H1 (cell line): ENCODE data around the gene NOSIP. TPM values are rescaled to one million over a fixed set of nuclear protein-coding genes. Genes with fewer than 3 reads are reported as not detected.

Source experiments
- CTCF ChIA-PET: fragments of 300-600 bp; sonication (Branson Sonifier 250); formaldehyde crosslinking; loops from one replicate; lab custom pipeline; 2021; ENCODE audit not compliant: partially characterized antibody; lab: Charles Lee
- POLR2A ChIA-PET: fragments of 300-600 bp; sonication (Branson Sonifier 250); formaldehyde crosslinking; loops from one replicate; lab custom pipeline; 2021; ENCODE audit warnings: inconsistent platforms; ENCODE audit not compliant: partially characterized antibody; lab: Charles Lee
- DNase-seq, 2 experiments: peaks; one replicate each; pipeline versions ENCODE4 v3.0.0 to v3.0.0-alpha.2; 2010 to 2022; ENCODE audit warnings: low spot score in 2 of 2, low read depth in 1 of 2, mixed read lengths in 1 of 2
- FAIRE-seq: peaks from 2 replicates; lab custom pipeline; 2011; peaks lifted over from hg19 to GRCh38; lab: Jason Lieb, UNC
- H2AFZ ChIP-seq: 2 replicates; pipeline ENCODE4 v1.8.1; 2012; ENCODE audit warnings: low read length, inconsistent platforms
- H2AK5ac ChIP-seq: 2 replicates; pipeline ENCODE4 v1.6.1; 2013; ENCODE audit warnings: low read depth, low read length
- H2BK120ac ChIP-seq: replicated peaks from 2 replicates; pipeline ENCODE3; 2013; ENCODE audit warnings: low read depth, low read length, inconsistent platforms
- H2BK12ac ChIP-seq: 2 replicates; pipeline ENCODE4 v1.6.1; 2013; ENCODE audit warnings: low read depth, low read length
- H2BK15ac ChIP-seq: 2 replicates; pipeline ENCODE4 v1.6.1; 2013; ENCODE audit warnings: low read length
- H2BK20ac ChIP-seq: 2 replicates; pipeline ENCODE4 v1.6.1; 2013; ENCODE audit warnings: low read length
- H2BK5ac ChIP-seq: 2 replicates; pipeline ENCODE4 v1.6.1; 2013; ENCODE audit warnings: low read depth, low read length
- H3K14ac ChIP-seq: 2 replicates; pipeline ENCODE4 v1.6.1; 2013; ENCODE audit warnings: inconsistent platforms; ENCODE audit not compliant: insufficient read length
- H3K18ac ChIP-seq: 2 replicates; pipeline ENCODE4 v1.6.1; 2013; ENCODE audit warnings: low read length; ENCODE audit errors: extremely low read depth
- H3K23ac ChIP-seq: 2 replicates; pipeline ENCODE4 v1.6.1; 2013; ENCODE audit warnings: inconsistent platforms; ENCODE audit not compliant: insufficient read length
- H3K23me2 ChIP-seq: 2 replicates; pipeline ENCODE4 v1.6.1; 2013; ENCODE audit warnings: low read depth, low read length
- H3K27ac ChIP-seq: 2 replicates; pipeline ENCODE4 v1.6.1; 2011; ENCODE audit warnings: low read depth, low read length, inconsistent platforms
- H3K27me3 ChIP-seq, 4 experiments: replicated peaks in 1 of 4; 1 replicate in 1 of 4; 2 replicates in 3 of 4; pipeline versions ENCODE4 v1.6.1 to v1.8.1; 2011 to 2013; ENCODE audit warnings: low read length in 3 of 4, mild to moderate bottlenecking in 3 of 4, inconsistent platforms in 2 of 4, mixed read lengths in 2 of 4, moderate library complexity in 1 of 4; ENCODE audit not compliant: control insufficient read depth in 3 of 4, insufficient read depth in 3 of 4; ENCODE audit errors: extremely low read depth in 1 of 4
- H3K36me3 ChIP-seq, 4 experiments: 2 replicates each; pipeline versions ENCODE4 v1.6.1 to v1.8.1; 2011 to 2013; ENCODE audit warnings: mild to moderate bottlenecking in 4 of 4, low read length in 3 of 4, moderate library complexity in 2 of 4, control low read depth in 1 of 4, inconsistent platforms in 1 of 4; ENCODE audit not compliant: insufficient read depth in 4 of 4, control insufficient read depth in 2 of 4
- H3K4ac ChIP-seq: replicated peaks from 2 replicates; pipeline ENCODE3; 2013; ENCODE audit warnings: low read length, low read depth, mixed read lengths, inconsistent platforms; ENCODE audit not compliant: insufficient read length
- H3K4me1 ChIP-seq, 4 experiments: replicated peaks in 1 of 4; 1 replicate in 1 of 4; 2 replicates in 3 of 4; pipeline versions ENCODE4 v1.6.1 to v1.8.1; 2011 to 2013; ENCODE audit warnings: low read length in 3 of 4, inconsistent platforms in 2 of 4, mixed read lengths in 1 of 4; ENCODE audit not compliant: insufficient read depth in 4 of 4, control insufficient read depth in 3 of 4
- H3K4me2 ChIP-seq, 2 experiments: 2 replicates each; pipeline versions ENCODE4 v1.6.1 to v1.8.1; 2011 to 2013; ENCODE audit warnings: low read depth in 2 of 2, low read length in 2 of 2, control low read depth in 1 of 2, inconsistent platforms in 1 of 2, mild to moderate bottlenecking in 1 of 2; ENCODE audit not compliant: insufficient read depth in 1 of 2
- H3K4me3 ChIP-seq, 4 experiments: fragments of 200-600, 300-600 bp in 1 of 4; sonication (generic), shearing (Covaris generic), sonication (Bioruptor Twin) in 1 of 4; 2 replicates each; pipeline versions ENCODE4 v1.5.1 to v1.8.1; 2011 to 2016; ENCODE audit warnings: low read length in 4 of 4, low read depth in 3 of 4, control low read depth in 2 of 4, inconsistent platforms in 2 of 4, mild to moderate bottlenecking in 2 of 4, mixed read lengths in 1 of 4, moderate library complexity in 1 of 4; ENCODE audit not compliant: insufficient read depth in 2 of 4; ENCODE audit errors: extremely low read depth in 1 of 4
- H3K56ac ChIP-seq: replicated peaks from 2 replicates; pipeline ENCODE3; 2013; ENCODE audit warnings: low read depth, mild to moderate bottlenecking, mixed read lengths, low read length, inconsistent platforms; ENCODE audit not compliant: insufficient read length
- H3K79me1 ChIP-seq: 2 replicates; pipeline ENCODE4 v1.6.1; 2013; ENCODE audit warnings: low read depth, low read length, control low read depth
- H3K79me2 ChIP-seq, 2 experiments: 2 replicates each; pipeline versions ENCODE4 v1.6.1 to v1.8.1; 2012 to 2013; ENCODE audit warnings: low read length in 2 of 2, mild to moderate bottlenecking in 2 of 2, inconsistent platforms in 1 of 2; ENCODE audit not compliant: insufficient read depth in 2 of 2, control insufficient read depth in 1 of 2
- H3K9ac ChIP-seq, 4 experiments: replicated peaks in 1 of 4; 1 replicate in 1 of 4; 2 replicates in 3 of 4; pipeline versions ENCODE4 v1.6.1 to v1.8.1; 2011 to 2013; ENCODE audit warnings: low read depth in 3 of 4, low read length in 3 of 4, control low read depth in 2 of 4, mild to moderate bottlenecking in 2 of 4, moderate library complexity in 2 of 4, inconsistent platforms in 1 of 4; ENCODE audit errors: extremely low read depth in 1 of 4
- H3K9me3 ChIP-seq, 2 experiments: 2 replicates each; pipeline versions ENCODE4 v1.6.1 to v1.8.1; 2012 to 2013; ENCODE audit warnings: mild to moderate bottlenecking in 2 of 2, moderate library complexity in 2 of 2, control low read depth in 1 of 2, inconsistent platforms in 1 of 2, low read depth in 1 of 2, low read length in 1 of 2, mixed read lengths in 1 of 2; ENCODE audit not compliant: insufficient read depth in 2 of 2
- H4K20me1 ChIP-seq, 2 experiments: replicated peaks in 1 of 2; 2 replicates each; pipeline versions ENCODE3 to v1.8.1; 2011 to 2013; ENCODE audit warnings: inconsistent platforms in 2 of 2, low read length in 2 of 2, mild to moderate bottlenecking in 1 of 2; ENCODE audit not compliant: insufficient read depth in 2 of 2, control insufficient read depth in 1 of 2
- H4K5ac ChIP-seq: 2 replicates; pipeline ENCODE4 v1.6.1; 2013; ENCODE audit warnings: low read length, low read depth, mixed read lengths, inconsistent platforms; ENCODE audit not compliant: insufficient read length
- H4K8ac ChIP-seq: 2 replicates; pipeline ENCODE4 v1.8.0; 2013; ENCODE audit warnings: mild to moderate bottlenecking, moderate library complexity, low read length, inconsistent platforms; ENCODE audit not compliant: insufficient read depth; ENCODE audit errors: extremely low read depth
- H4K91ac ChIP-seq: replicated peaks from 2 replicates; pipeline ENCODE3; 2013; ENCODE audit warnings: low read length, mixed read lengths, inconsistent platforms; ENCODE audit not compliant: insufficient read length
- SAP30 ChIP-seq: fragments of 300-600 bp; sonication (generic); IDR thresholded peaks from 2 replicates; pipeline ENCODE4 v1.7.1; 2012; ENCODE audit warnings: low read length, moderate library complexity, mild to moderate bottlenecking, inconsistent platforms; ENCODE audit not compliant: insufficient read depth, insufficient replicate concordance
- TAF7 ChIP-seq: optimal IDR thresholded peaks from 2 replicates; pipeline ENCODE3; 2011; ENCODE audit warnings: low read depth, mild to moderate bottlenecking, inconsistent platforms, low read length, moderate library complexity, borderline replicate concordance
- WGBS, 2 experiments: shearing (Covaris generic) in 1 of 2; methylation state at CpG; one replicate each; pipeline versions ENCODE4 v1.1.6 to v1.1.7; 2013 to 2015; ENCODE audit warnings: low lambda C conversion rate in 2 of 2, mixed read lengths in 2 of 2, inconsistent platforms in 1 of 2, low coverage in 1 of 2, missing lambda C conversion rate in 1 of 2; ENCODE audit not compliant: insufficient replicate concordance in 2 of 2, insufficient coverage in 1 of 2, insufficient read length in 1 of 2; ENCODE audit errors: extremely low coverage in 1 of 2, missing lambda C conversion rate in 1 of 2; 5-methylcytosine and 5-hydroxymethylcytosine counted together
- polyA plus RNA-seq, 7 experiments: library from polyadenylated mRNA; depleted of rRNA in 3 of 7; stranded (reverse) in 5 of 7; unstranded in 2 of 7; fragments of >200 nt in 5 of 7; fragments of 200-250 nt in 2 of 7; gene quantifications; 1 replicate in 5 of 7; 2 replicates in 1 of 7; 4 replicates in 1 of 7; pipeline versions ENCODE4 v1.2.1 to v1.2.3, GENCODE V29; 2011 to 2013; ENCODE audit warnings: missing spikeins in 2 of 7, mixed read lengths in 2 of 7
- total RNA-seq: library from RNA; stranded (reverse); fragmentation: NEBNext Ultra II Directional; extraction: Animal tissue kit (Norgen Biotek cat#: 25700); gene quantifications from 2 replicates; pipeline ENCODE4 v1.2.1, GENCODE V29; 2021

Gene NOSIP
- total and polyA plus RNA-seq, 2 of the 8 experiments (the other 6 are each of a cell fraction or from before 2014, with no cell fraction given) = 85.1 to 192 TPM

DNA sequence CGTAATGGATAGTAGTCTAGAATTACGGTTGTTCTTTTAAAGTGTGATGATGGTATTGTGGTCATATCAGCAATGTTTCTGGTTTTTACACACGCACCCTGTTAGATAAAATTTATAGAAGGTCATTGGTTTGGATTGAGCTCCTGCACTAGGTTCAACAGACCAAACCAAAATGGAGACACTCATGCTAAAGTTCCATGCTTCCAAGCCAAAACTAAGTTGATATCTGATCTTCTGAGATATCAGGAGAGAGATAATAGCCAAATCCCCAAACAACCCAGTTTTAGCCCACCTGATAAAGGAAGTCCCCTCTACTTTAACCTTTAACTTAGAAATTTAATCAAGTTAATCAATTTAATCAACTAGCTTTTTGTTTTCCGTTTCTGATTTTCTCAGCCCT, 1.2 kb downstream of the NOSIP start:
- Histone ChIP-seq H3K56ac (no peak overlapping the region), H4K91ac (no peak overlapping the region), H3K9ac (peak overlapping the region in 2 of 4 experiments; percentile 61 to 84; a peak in 2 of 7 replicates), H3K23me2 (peaks cover 4% of the 10 kb centered on the region), H2BK5ac (no peak overlapping the region), H4K20me1 (peaks cover 0 to 1% of the 10 kb centered on the region in 2 experiments), H2BK120ac (no peak overlapping the region), H2AK5ac (no peak overlapping the region), H3K27me3 (no peaks in the 10 kb centered on the region), H3K4ac (no peak overlapping the region), H3K27ac (no peak overlapping the region), H2BK15ac (no peak overlapping the region), H4K5ac (no peak overlapping the region), H3K4me2 (peak overlapping the region; percentile 75 to 90), H2AFZ (no peak overlapping the region), H3K79me2 (peaks cover 5 to 41% of the 10 kb centered on the region in 2 experiments), H3K36me3 (peaks cover 0 to 4% (median 3%) of the 10 kb centered on the region in 4 experiments; a peak in 4 of 8 replicates), H3K14ac (no peak overlapping the region), H3K4me1 (peaks cover 0 to 11% (median 6%) of the 10 kb centered on the region in 4 experiments; a peak in 5 of 7 replicates), H3K4me3 (peak overlapping the region; percentile 87 to 99 (median 92); a peak in 6 of 8 replicates), H2BK12ac (no peak overlapping the region), H3K18ac (no peak overlapping the region)
- POLR2A ChIA-PET = interaction anchor here (0.7 to 5.4 kb wide), 19 partner anchors 9 to 128 kb away, joined by 3 to 45 read pairs (median 9); partner anchors contain the start of genes FCGRT, PIH1D1, PRMT1 and PRR12
- FAIRE-seq (no peak), DNase-seq (no peak)
- WGBS, 2 experiments = 85% methylated on average over 4 of the region's 4 CpGs; no CpG with 5 or more reads in 1 of the 2 experiments
- TF ChIP-seq TAF7 (no peak), SAP30 (no peak)
- TF ChIP-seq, all 59 proteins: peak for 0
- Histone ChIP-seq H3K9me3 (no peaks in the 10 kb centered on the region), H3K23ac (no peak overlapping the region), H3K79me1 (peaks cover 2% of the 10 kb centered on the region; the same call in 1 of the 2 replicates), H4K8ac (no peak overlapping the region), H2BK20ac (no peak overlapping the region)
- CTCF ChIA-PET = interaction anchor here (1.1 to 6.4 kb wide), 5 partner anchors 9 to 73 kb away, joined by 3 to 55 read pairs (median 3); no protein-coding TSS in a partner anchor
